ENCODE measurements around the gene THAP6.
"Not testable (repeated sequence)": the region's sequence is repeated elsewhere in the genome, so short reads cannot be mapped to it uniquely, and the experiment has no call there.

The THAP6 gene, protein sequence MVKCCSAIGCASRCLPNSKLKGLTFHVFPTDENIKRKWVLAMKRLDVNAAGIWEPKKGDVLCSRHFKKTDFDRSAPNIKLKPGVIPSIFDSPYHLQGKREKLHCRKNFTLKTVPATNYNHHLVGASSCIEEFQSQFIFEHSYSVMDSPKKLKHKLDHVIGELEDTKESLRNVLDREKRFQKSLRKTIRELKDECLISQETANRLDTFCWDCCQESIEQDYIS

GRCh38 chr4:75514131-75514948 lies at the start of gene THAP6, which contains the start of gene RCHY1:
Gene THAP6, plus strand, starts transcription at chr4:75514473. Its CDS starts 980 bp downstream, at chr4:75515453.
Gene RCHY1, minus strand, starts transcription at chr4:75514403. Its CDS starts 117 bp downstream, at chr4:75514286.
- peak; percentile 96 for DNase-seq

DNA sequence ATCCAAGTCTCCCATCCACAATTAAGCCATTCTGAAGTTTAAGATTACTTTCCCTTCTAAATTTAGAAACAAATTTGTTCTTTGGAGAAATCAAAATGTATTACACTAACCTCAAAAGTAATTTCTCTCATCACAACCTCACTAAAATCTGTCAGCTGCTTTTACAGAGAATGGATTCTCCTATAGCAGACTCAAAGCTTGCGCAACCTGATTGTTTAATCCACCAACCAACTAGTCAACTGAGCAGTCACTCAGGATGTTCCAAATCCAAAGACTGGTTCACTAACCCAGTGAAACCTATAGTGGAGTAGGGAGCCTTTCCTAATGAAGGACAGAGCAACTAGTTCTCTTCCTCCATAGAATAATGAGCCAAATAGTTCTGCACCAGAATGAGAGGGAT lies 44.4 kb upstream of the THAP6 start:
- DNase-seq, result no peak

GRCh38 chr4:75470738-75471137 lies 43.5 kb upstream of the THAP6 start:
- no peak for DNase-seq

- no peak for DNase-seq
Measured at GRCh38 chr4:75477201-75477600, 37.1 kb upstream of the THAP6 start.

GRCh38 chr4:75484190-75484589 lies 30.1 kb upstream of the THAP6 start:
- DNase-seq, result no peak

GRCh38 chr4:75490155-75490554 lies 24.1 kb upstream of the THAP6 start:
- peak; percentile 26 for DNase-seq

GRCh38 chr4:75494563-75494962 lies 19.7 kb upstream of the THAP6 start:
- peak; percentile 26 for DNase-seq

- DNase-seq, result no peak
Measured at GRCh38 chr4:75495476-75495875, 18.8 kb upstream of the THAP6 start.

GRCh38 chr4:75496406-75496805 lies 17.9 kb upstream of the THAP6 start:
- no peak for DNase-seq

- peak; percentile 46 for DNase-seq
Measured at GRCh38 chr4:75497133-75497532, 17.1 kb upstream of the THAP6 start.

- peak; percentile 27 for DNase-seq
Measured at GRCh38 chr4:75498041-75498440, 16.2 kb upstream of the THAP6 start.

DNA sequence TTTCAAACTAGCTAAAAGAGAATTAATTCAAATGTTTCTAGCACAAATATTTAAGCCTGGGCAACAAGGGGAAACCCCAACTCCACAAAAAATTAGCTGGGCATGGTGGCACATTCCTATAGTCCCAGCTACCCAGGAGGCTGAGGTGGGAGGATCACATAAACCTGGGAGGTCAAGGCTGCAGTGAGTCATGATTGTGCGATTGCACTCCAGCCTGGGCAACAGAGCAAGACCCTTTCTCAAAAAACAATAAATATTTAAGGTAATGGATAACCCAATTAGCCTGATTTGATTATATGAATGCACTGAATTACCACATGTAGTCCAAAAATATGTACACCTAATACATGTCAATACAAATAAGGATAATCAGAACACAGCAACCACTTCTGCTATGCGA lies 14.4 kb upstream of the THAP6 start:
- no peak for DNase-seq

DNA sequence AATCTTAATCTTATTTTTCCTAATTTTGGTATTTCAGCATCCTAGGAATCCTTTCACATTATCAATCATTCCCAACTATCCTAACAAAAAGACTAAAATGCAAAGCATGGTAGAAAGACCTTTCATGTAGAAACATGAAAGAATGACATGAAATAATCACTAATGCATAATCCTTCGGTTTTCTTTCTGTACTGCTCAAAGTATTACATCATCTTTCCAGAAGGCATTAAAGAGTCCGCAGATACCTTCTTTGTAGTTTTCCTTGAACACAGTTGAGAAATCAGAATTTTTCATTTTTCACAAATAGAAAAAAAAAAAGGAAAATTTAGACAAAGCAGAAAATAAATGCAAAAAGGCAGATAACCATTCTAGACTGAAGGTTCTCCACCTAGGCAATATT lies 11.6 kb upstream of the THAP6 start:
- no peak for DNase-seq

DNA sequence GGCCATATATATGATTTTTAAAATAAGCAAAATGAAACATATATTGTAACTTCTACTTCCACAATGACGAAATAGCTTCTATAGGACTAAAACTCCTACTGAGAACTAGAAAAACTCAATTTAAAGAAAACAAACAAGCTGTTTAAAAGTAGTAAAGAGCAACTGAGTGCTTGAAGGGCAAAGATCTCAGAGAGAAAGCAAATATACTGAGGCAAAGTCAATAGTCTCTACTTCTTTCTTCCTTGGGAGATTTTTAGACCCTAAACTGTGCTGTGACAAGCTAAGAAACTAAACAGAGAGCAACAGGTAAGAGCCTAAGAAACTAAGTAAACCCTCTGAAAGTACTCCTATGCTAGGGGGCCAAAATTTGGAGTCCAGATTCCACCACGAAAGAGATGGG lies 8.6 kb upstream of the THAP6 start:
- no peak for DNase-seq

DNA sequence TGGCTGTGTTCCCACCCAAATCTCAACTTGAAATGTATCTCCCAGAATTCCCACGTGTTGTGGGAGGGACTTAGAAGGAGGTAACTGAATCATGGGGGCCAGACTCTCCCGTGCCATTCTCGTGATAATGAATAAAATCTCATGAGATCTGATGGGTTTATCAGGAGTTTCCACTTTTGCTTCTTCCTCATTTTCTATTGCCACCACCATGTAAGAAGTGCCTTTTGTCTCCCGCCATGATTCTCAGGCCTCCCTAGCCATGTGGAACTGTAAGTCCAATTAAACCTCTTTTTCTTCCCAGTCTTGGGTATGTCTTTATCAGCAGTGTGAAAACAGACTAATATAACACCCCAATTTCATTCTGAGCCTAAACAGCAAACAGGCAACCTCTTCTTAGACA lies 4.7 kb upstream of the THAP6 start:
- not testable (repeated sequence) for DNase-seq

DNA sequence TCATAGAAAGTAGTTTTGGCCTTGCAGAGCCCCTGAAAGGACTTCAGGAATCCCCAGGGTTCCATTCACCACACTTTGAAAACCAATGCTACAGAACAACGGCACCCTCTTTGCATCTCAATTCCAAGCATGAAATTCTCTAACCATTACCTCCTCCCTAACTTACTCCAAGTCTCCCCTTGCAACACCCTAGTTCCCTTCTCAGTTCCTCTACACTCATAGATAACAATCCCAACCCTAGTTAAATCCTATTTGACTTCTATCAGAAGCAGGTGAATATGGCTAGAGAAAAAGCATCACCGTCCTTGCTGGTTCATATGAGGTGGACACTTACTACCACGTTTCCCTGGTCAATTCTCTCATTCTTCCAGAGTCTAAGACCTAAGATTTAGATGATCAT lies 2.4 kb upstream of the THAP6 start:
- no peak for DNase-seq

DNA sequence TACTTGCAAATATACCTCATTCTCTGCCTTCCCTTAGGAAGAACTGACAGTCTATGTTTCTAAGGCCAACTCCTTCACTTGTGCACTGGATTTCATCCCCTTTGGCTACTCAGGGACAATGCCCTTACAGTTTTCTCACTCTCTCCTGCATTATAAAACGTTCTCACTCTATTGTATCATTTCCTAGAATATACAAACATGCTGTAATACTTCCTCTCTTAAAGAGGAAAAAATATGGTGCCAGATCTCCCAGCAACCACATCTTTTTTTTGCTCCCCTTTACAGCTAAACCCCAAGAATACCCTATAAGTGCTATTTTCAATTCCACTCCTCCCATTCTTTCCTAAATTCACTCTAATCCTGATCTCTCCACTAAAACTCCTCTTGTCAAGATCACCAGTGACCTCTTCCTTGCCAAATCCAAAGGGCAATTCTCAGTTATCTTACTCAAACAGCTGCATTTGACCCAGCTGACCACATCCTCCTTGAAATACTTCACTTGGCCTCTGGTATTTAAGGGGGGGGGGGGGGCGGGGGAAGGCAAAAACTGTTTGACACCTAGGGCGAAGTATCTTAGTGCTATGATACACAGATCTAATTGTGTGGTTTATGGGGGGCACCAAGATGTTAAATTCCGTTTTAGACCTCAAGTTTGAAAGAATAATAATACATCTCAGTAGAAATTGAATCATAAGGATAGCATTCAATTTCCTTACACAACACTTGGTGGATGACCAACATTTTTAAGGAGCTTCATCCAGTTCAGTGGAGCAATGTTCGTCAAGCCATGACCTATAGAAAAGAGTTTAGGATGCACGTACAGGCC lies 1.7 kb upstream of the THAP6 start:
- DNase-seq, result peak; percentile 34

- DNase-seq, result no peak
Measured at GRCh38 chr4:75513526-75514130, 645 bp upstream of the THAP6 start.

- DNase-seq, result no peak
Measured at GRCh38 chr4:75514949-75515612, 808 bp downstream of the THAP6 start.

- no peak for DNase-seq
Measured at GRCh38 chr4:75516144-75516543, 1.9 kb downstream of the THAP6 start.

DNA sequence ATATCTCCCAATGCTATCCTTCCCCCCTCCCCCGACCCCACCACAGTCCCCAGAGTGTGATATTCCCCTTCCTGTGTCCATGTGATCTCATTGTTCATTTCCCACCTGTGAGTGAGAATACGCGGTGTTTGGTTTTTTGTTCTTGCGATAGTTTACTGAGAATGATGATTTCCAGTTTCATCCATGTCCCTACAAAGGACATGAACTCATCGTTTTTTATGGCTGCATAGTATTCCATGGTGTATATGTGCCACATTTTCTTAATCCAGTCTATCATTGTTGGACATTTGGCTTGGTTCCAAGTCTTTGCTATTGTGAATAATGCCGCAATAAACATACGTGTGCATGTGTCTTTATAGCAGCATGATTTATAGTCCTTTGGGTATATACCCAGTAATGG lies 5.2 kb downstream of the THAP6 start:
- not testable (repeated sequence) for DNase-seq

GRCh38 chr4:75525086-75525485 lies 10.8 kb downstream of the THAP6 start:
- DNase-seq, result no peak

DNA sequence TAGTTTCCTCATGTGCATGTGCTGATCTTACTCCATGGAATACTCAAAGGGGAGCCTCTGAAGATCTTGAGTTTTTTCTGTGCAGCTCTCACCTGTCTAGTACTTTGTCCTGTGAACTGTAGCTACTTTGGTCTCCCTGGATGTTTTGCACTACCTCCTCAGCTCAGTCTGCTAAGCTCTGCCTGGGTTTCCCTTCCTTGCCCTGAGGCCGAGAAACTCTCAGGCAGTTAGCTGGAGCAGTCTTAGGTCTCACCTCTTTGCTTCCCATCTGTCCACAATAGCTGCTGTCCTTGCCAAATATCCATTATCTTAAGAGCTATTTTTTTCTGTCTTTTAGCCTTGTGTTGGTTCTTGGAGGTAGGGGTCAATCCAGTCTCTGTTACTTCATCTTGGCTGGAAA lies 11.6 kb downstream of the THAP6 start:
- DNase-seq, result no peak

Data from fibroblast of upper back skin (primary cell).